Esophagus muscularis mucosa (tissue), 4 donors: Measurements from ENCODE around the gene BMP6. TPM values are rescaled to one million over a fixed set of nuclear protein-coding genes. Genes with fewer than 3 reads are reported as not detected.

ENCODE experiments used
- DNase-seq: peaks from one replicate; pipeline ENCODE4 v3.0.0-alpha.2; 2017; ENCODE audit errors: extremely low spot score
- H3K27ac ChIP-seq, 4 donors: fragments of 200-600 bp; sonication (generic); replicated peaks in 1 of 4; 1 replicate in 3 of 4; 2 replicates in 1 of 4; pipeline ENCODE4 v1.5.1; 2016 to 2019; ENCODE audit warnings: mild to moderate bottlenecking in 1 of 4
- H3K27me3 ChIP-seq, 4 donors: fragments of 200-600 bp; sonication (generic); one replicate each; pipeline versions ENCODE4 v1.5.1 to v1.6.0; 2016 to 2019
- H3K36me3 ChIP-seq, 4 donors: fragments of 200-600 bp; sonication (generic); one replicate each; pipeline ENCODE4 v1.5.1; 2016 to 2019
- H3K4me1 ChIP-seq, 4 donors: fragments of 200-600 bp; sonication (generic); one replicate each; pipeline ENCODE4 v1.5.1; 2016 to 2019
- H3K4me3 ChIP-seq, 4 donors: fragments of 200-600 bp; sonication (generic); 1 replicate in 2 of 4; 2 replicates in 2 of 4; pipeline ENCODE4 v1.5.1; 2016 to 2019; ENCODE audit warnings: mild to moderate bottlenecking in 4 of 4, moderate library complexity in 1 of 4
- H3K9me3 ChIP-seq, 4 donors: fragments of 200-600 bp; sonication (generic); 1 replicate in 3 of 4; 2 replicates in 1 of 4; pipeline ENCODE4 v1.5.1; 2016 to 2019
- CTCF ChIP-seq, 3 experiments: fragments of 200-600 bp in 2 of 3; fragments of 450-650 bp in 1 of 3; sonication (generic) in 2 of 3; IDR thresholded peaks; one replicate each; pipeline ENCODE4 v1.5.1; 2017 to 2019; ENCODE audit warnings: antibody characterized with exemption in 3 of 3, mild to moderate bottlenecking in 2 of 3, moderate library complexity in 1 of 3
- EP300 ChIP-seq: sonication (generic); formaldehyde crosslinking; IDR thresholded peaks from one replicate; pipeline ENCODE4 v1.6.1; 2017; ENCODE audit warnings: antibody characterized with exemption
- POLR2A ChIP-seq: fragments of 450-650 bp; IDR thresholded peaks from one replicate; pipeline ENCODE4 v1.6.1; 2017; ENCODE audit warnings: antibody characterized with exemption, moderate library complexity, mild to moderate bottlenecking, low read depth
- POLR2AphosphoS5 ChIP-seq, 2 donors: sonication (generic); formaldehyde crosslinking; IDR thresholded peaks; one replicate each; pipeline ENCODE4 v1.6.1; 2017; ENCODE audit warnings: antibody characterized with exemption in 2 of 2
- WGBS: methylation state at CpG from one replicate; pipeline ENCODE4 v1.1.5; 2018; 5-methylcytosine and 5-hydroxymethylcytosine counted together
- intact Hi-C: fragments of 100-400 bp; cut with DNase I; formaldehyde crosslinking; loops from one replicate; pipeline ENCODE4 v1.15.1; 2023
- total RNA-seq, 4 donors: library from RNA; depleted of rRNA; stranded (reverse); fragments of >200 nt; gene quantifications; one replicate each; pipeline versions ENCODE4 v1.1.0 to v1.2.1, GENCODE V29; 2016

BMP6 gene
- total RNA-seq, 4 donors from 2014 or later: 5.1 to 10.0 (median 6.9) TPM

- H3K27me3 ChIP-seq: peaks cover 0 to 5% (median 0%) of the 10 kb centered on the region in 4 donors
- H3K4me3 ChIP-seq: no peak overlapping the region
- intact Hi-C loops: no loop called here
- peaks cover 0 to 3% (median 0%) of the 10 kb centered on the region in 4 donors for H3K4me1 ChIP-seq
- H3K36me3 ChIP-seq: no peaks in the 10 kb centered on the region
- DNase-seq: no peak
- no peak overlapping the region for H3K27ac ChIP-seq
- TF ChIP-seq CTCF (IDR thresholded peaks at IDR 0.05) (no peak), POLR2A (no peak), POLR2AphosphoS5 (IDR thresholded peaks at IDR 0.05) (no peak), EP300 (no peak)
- 87% methylated on average over 1 of the region's 1 CpG for WGBS
- no peaks in the 10 kb centered on the region for H3K9me3 ChIP-seq
These were observed 191.1 kb downstream of the BMP6 start for GRCh38 chr6:7916959-7917358.

- DNase-seq: no peak
- Histone ChIP-seq H3K27ac (no peak overlapping the region), H3K4me3 (no peak overlapping the region), H3K4me1 (peaks cover 0 to 3% (median 0%) of the 10 kb centered on the region in 4 donors), H3K27me3 (peaks cover 0 to 5% (median 0%) of the 10 kb centered on the region in 4 donors), H3K9me3 (no peaks in the 10 kb centered on the region), H3K36me3 (no peaks in the 10 kb centered on the region)
- intact Hi-C loops: no loop called here
- TF ChIP-seq POLR2A: no peak
- TF ChIP-seq EP300: no peak
- no peak for TF ChIP-seq POLR2AphosphoS5 (IDR thresholded peaks at IDR 0.05)
- TF ChIP-seq CTCF (IDR thresholded peaks at IDR 0.05): no peak
- WGBS: 87% methylated on average over 5 of the region's 5 CpGs
These were observed 191.8 kb downstream of the BMP6 start for GRCh38 chr6:7917729-7918128.

- no peak overlapping the region for H3K27ac ChIP-seq
- no peaks in the 10 kb centered on the region for H3K9me3 ChIP-seq
- H3K4me3 ChIP-seq: no peak overlapping the region
- intact Hi-C loops: no loop called here
- H3K27me3 ChIP-seq: peaks cover 0 to 5% (median 0%) of the 10 kb centered on the region in 4 donors
- H3K4me1 ChIP-seq: peaks cover 0 to 3% (median 0%) of the 10 kb centered on the region in 4 donors
- DNase-seq: no peak
- WGBS: 86% methylated on average over 4 of the region's 4 CpGs
- TF ChIP-seq POLR2AphosphoS5 (IDR thresholded peaks at IDR 0.05) (no peak), CTCF (IDR thresholded peaks at IDR 0.05) (no peak), POLR2A (no peak), EP300 (no peak)
- no peaks in the 10 kb centered on the region for H3K36me3 ChIP-seq
These were observed 192.5 kb downstream of the BMP6 start for GRCh38 chr6:7918403-7918802.

- Histone ChIP-seq H3K4me1 (peaks cover 0 to 3% (median 0%) of the 10 kb centered on the region in 4 donors), H3K27ac (no peak overlapping the region), H3K27me3 (peaks cover 0 to 5% (median 0%) of the 10 kb centered on the region in 4 donors), H3K4me3 (no peak overlapping the region), H3K36me3 (no peaks in the 10 kb centered on the region), H3K9me3 (peaks cover 0 to 3% (median 0%) of the 10 kb centered on the region in 4 donors)
- DNase-seq: no peak
- TF ChIP-seq EP300 (no peak), POLR2A (no peak), POLR2AphosphoS5 (IDR thresholded peaks at IDR 0.05) (no peak), CTCF (IDR thresholded peaks at IDR 0.05) (no peak)
- intact Hi-C loops: no loop called here
- 71% methylated on average over 8 of the region's 8 CpGs for WGBS
These were observed 194.0 kb downstream of the BMP6 start for GRCh38 chr6:7919871-7920270.

GRCh38 chr6:7920425-7920824 is 194.5 kb downstream of the BMP6 start:
- H3K4me3 ChIP-seq: no peak overlapping the region
- TF ChIP-seq POLR2AphosphoS5 (IDR thresholded peaks at IDR 0.05) (no peak), CTCF (IDR thresholded peaks at IDR 0.05) (no peak), EP300 (no peak), POLR2A (no peak)

More at GRCh38 chr6:7920425-7920824, 194.5 kb downstream of the BMP6 start:
- peaks cover 0 to 5% (median under 1%) of the 10 kb centered on the region in 4 donors for H3K9me3 ChIP-seq
- peaks cover 0 to 5% (median 0%) of the 10 kb centered on the region in 4 donors for H3K27me3 ChIP-seq
- intact Hi-C loops: no loop called here
- no peak overlapping the region for H3K27ac ChIP-seq
- no peak for DNase-seq
- peaks cover 0 to 3% (median 0%) of the 10 kb centered on the region in 4 donors for H3K4me1 ChIP-seq
- no peaks in the 10 kb centered on the region for H3K36me3 ChIP-seq
- 62% methylated on average over 2 of the region's 2 CpGs for WGBS
